Stimulated activated CD8-positive, alpha-beta memory T cell treated with anti-CD3 and anti-CD28 coated beads, Interleukin-2, amount 100 ng/mL, for 1 hour (primary cell): ENCODE data around the gene TBC1D3K.
"Not testable (repeated sequence)": the region's sequence is repeated elsewhere in the genome, so short reads cannot be mapped to it uniquely, and the experiment has no call there.

Experiments used
- DNase-seq, 2 donors: peaks; one replicate each; pipeline ENCODE4 v3.0.0-alpha.2; 2020; ENCODE audit warnings: low read depth in 2 of 2

The TBC1D3K gene

DNA sequence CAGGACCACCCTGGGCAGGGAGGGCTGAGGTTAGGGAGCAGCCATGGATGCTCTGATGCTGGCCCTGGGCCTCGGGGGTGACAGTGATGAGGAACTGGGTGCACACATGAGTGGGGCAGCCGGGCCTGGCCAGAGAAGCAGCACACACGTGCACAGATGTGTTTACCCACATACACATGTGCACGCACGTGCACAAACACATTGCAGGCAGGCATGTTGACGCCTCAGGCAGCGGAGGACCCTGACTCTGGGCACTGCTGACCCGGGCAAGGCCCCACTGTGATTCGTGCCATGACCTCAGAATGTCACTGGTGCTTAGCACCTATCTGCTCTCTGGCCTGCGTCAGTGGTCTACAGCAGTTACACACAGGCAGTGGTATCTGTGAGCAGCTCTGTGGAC lies at the start of gene TBC1D3K:
Gene TBC1D3K, plus strand, starts transcription at position 301 of the 400 bp plus-strand sequence. CDS start 1,585 bp downstream, outside the sequence.
- not testable (repeated sequence) for DNase-seq

DNA sequence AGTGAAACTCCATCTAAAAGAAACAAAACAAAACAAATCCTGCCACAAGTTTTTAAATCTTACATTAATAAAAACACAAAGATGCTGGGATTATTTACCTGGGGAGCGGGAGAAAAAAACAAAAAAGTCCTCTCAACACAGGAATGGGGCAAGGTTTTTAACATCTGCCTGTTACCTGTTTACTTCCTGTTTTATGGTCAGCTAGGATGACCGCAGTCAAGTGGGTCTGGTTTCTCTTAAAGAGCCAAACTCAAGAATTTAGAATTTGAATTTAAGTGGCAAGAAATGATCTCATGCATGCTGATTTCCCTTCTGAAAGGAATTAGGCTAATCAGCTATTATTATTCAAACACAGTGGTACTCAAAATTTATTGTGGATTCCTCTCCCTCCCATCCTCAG lies 39.7 kb upstream of the TBC1D3K start:
- DNase-seq: no peak

DNA sequence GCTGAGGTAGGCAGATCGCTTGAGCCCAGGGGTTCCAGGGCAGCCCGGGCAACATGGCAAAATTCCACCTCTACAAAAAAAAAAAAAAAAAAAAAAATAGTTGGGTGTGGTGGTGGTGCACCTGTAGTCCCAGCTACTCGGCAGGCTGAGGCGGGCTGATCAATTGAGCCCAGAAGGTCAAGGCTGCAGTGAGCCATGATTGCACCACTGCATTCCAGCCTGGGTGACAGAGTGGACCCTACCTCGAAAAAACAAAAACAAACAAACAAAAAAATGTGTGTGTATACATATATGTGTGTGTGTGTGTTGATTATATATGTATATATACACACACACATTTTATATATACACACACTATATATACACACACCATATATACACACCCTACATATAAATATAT lies 39.1 kb upstream of the TBC1D3K start:
- no peak for DNase-seq

GRCh38 chr17:37888881-37889280 lies 35.3 kb upstream of the TBC1D3K start:
- no peak for DNase-seq

GRCh38 chr17:37896961-37897360 lies 27.3 kb upstream of the TBC1D3K start:
- DNase-seq: not testable (repeated sequence)
